ENCODE measurements around the gene MICALL2.

The MICALL2 gene

GRCh38 chr7:1385809-1386622 is 73.3 kb downstream of the MICALL2 start:
- Histone ChIP-seq H3K9ac (peak overlapping the region in 4 of 11 experiments; percentile 54 to 59 (median 54); a peak in 8 of 22 replicates), H3K4me3 (peak overlapping the region in 5 of 10 experiments; percentile 11 to 47 (median 15); a peak in 5 of 20 replicates), H3K27ac (peak overlapping the region in 4 of 11 experiments; percentile 48 to 70 (median 60); a peak in 9 of 22 replicates), H3K4me1 (peaks cover 29 to 97% (median 82%) of the 10 kb centered on the region in 10 experiments), H4K20me1 (no peaks in the 10 kb centered on the region), H3K27me3 (peaks cover 0 to 33% (median 0%) of the 10 kb centered on the region in 11 experiments; a peak in 6 of 22 replicates), H3K9me3 (replicated peaks in 1 of 11) (peaks cover 0 to 7% (median 4%) of the 10 kb centered on the region in 11 experiments; a peak in 11 of 22 replicates), H3K4me2 (peak overlapping the region; percentile 42 to 99 (median 91)), H3K36me3 (no peaks in the 10 kb centered on the region)
- no peak for TF ChIP-seq Cebpa-rat (IDR thresholded peaks at IDR 0.05)

GRCh38 chr7:1385086-1385808 is 74.0 kb downstream of the MICALL2 start:
- Histone ChIP-seq H3K9ac (peak overlapping the region in 4 of 11 experiments; percentile 54 to 59 (median 54); a peak in 7 of 22 replicates), H3K27me3 (peaks cover 0 to 33% (median 0%) of the 10 kb centered on the region in 11 experiments; a peak in 6 of 22 replicates), H3K27ac (peak overlapping the region in 4 of 11 experiments; percentile 48 to 70 (median 62); a peak in 8 of 22 replicates), H3K4me1 (peaks cover 29 to 97% (median 83%) of the 10 kb centered on the region in 10 experiments), H3K4me3 (peak overlapping the region in 2 of 10 experiments; percentile 11 to 47; a peak in 4 of 20 replicates), H3K36me3 (no peaks in the 10 kb centered on the region), H3K4me2 (peak overlapping the region in 10 of 11 experiments; percentile 42 to 99 (median 92); a peak in 20 of 22 replicates), H3K9me3 (replicated peaks in 1 of 11) (peaks cover 0 to 5% (median 0%) of the 10 kb centered on the region in 11 experiments; a peak in 6 of 22 replicates), H4K20me1 (no peaks in the 10 kb centered on the region)
- no peak for TF ChIP-seq Cebpa-rat (IDR thresholded peaks at IDR 0.05)

Data from BLaER1 treated with 17β-estradiol and CSF1 and Interleukin-3, amounts not matched to agents 10 nM and 100 nM (cell line).